Adrenal gland (tissue), 5 donors: ENCODE measurements around the gene PIWIL1.

Experiments
- CTCF ChIP-seq, 6 experiments: fragments of 450-650 bp in 4 of 6; fragments of 200-600 bp in 2 of 6; sonication (generic) in 1 of 6; IDR thresholded peaks; 1 replicate in 5 of 6; 2 replicates in 1 of 6; pipeline versions ENCODE4 v1.5.1 to v1.8.0; 2016 to 2021; ENCODE audit warnings: antibody characterized with exemption in 6 of 6, mild to moderate bottlenecking in 2 of 6, moderate library complexity in 1 of 6
- POLR2A ChIP-seq, 2 donors: fragments of 450-650 bp; IDR thresholded peaks; one replicate each; pipeline ENCODE4 v1.6.1; 2017; ENCODE audit warnings: antibody characterized with exemption in 2 of 2, mild to moderate bottlenecking in 2 of 2, moderate library complexity in 1 of 2
- donor health status: DM: no; HTN: no; CAD: no.

GRCh38 chr12:130288206-130288605 is 49.5 kb upstream of the PIWIL1 start:
- TF ChIP-seq CTCF (IDR thresholded peaks at IDR 0.05) (no peak), POLR2A (IDR thresholded peaks at IDR 0.05) (no peak)
